ENCODE data around the gene NTF3.

GRCh38 chr12:5500331-5500659 is 68.4 kb downstream of the NTF3 start:
- TF ChIP-seq EZH2phosphoT487 (IDR thresholded peaks at IDR 0.05; ENCODE audit: borderline replicate concordance, low read length) (no peak), CTCF (IDR thresholded peaks at IDR 0.05; ENCODE audit: low read depth, low read length, poor library complexity, severe bottlenecking) (no peak)
